WTC11 (cell line): Measurements from ENCODE around the gene STX5. TPM values are rescaled to one million over a fixed set of nuclear protein-coding genes. Genes with fewer than 3 reads are reported as not detected.

Experiments used
- ATAC-seq: fragments of 200-7000 bp; cut with Tn5 transposase; 2 replicates; pipeline ENCODE4 v1.10.0; 2021; ENCODE audit warnings: mild to moderate bottlenecking, moderate library complexity
- CTCF ChIA-PET: fragments of 300-600 bp; sonication (Branson Sonifier 250); formaldehyde crosslinking; loops from one replicate; lab custom pipeline; 2021; ENCODE audit warnings: antibody characterized with exemption; lab: Charles Lee
- POLR2A ChIA-PET: fragments of 350-600 bp; sonication (Branson Sonifier 250); formaldehyde crosslinking; loops from one replicate; lab custom pipeline; 2021; ENCODE audit warnings: antibody characterized with exemption; lab: Charles Lee
- DNase-seq: peaks from one replicate; pipeline ENCODE4 v3.0.0; 2021; ENCODE audit warnings: low spot score
- H3K27ac Mint-ChIP-seq: 2 replicates; pipeline ENCODE4 v1.8.0; 2021; ENCODE audit warnings: mixed read lengths
- H3K27me3 Mint-ChIP-seq: 2 replicates; pipeline ENCODE4 v1.8.0; 2021; ENCODE audit warnings: low read depth, mild to moderate bottlenecking, moderate library complexity, mixed read lengths
- H3K36me3 Mint-ChIP-seq: 2 replicates; pipeline ENCODE4 v1.8.0; 2021; ENCODE audit warnings: mixed read lengths
- H3K4me1 Mint-ChIP-seq: 2 replicates; pipeline ENCODE4 v1.8.0; 2022; ENCODE audit warnings: mixed read lengths
- H3K4me3 Mint-ChIP-seq: 2 replicates; pipeline ENCODE4 v1.8.0; 2021; ENCODE audit warnings: mild to moderate bottlenecking, moderate library complexity, mixed read lengths
- H3K9me3 Mint-ChIP-seq: 2 replicates; pipeline ENCODE4 v1.8.0; 2021; ENCODE audit warnings: mixed read lengths
- ATF1 ChIP-seq: sonication (generic); formaldehyde crosslinking; IDR thresholded peaks from 2 replicates; pipeline ENCODE4 v1.8.1; 2023; ENCODE audit warnings: mild to moderate bottlenecking, moderate library complexity, missing genetic modification reagents
- CREB1 ChIP-seq: sonication (generic); formaldehyde crosslinking; IDR thresholded peaks from 2 replicates; pipeline ENCODE4 v1.8.0; 2023; ENCODE audit warnings: mild to moderate bottlenecking, missing genetic modification reagents
- E2F1 ChIP-seq: sonication (generic); formaldehyde crosslinking; IDR thresholded peaks from 2 replicates; pipeline ENCODE4 v1.8.0; 2022; ENCODE audit warnings: mild to moderate bottlenecking, missing genetic modification reagents
- EMX1 ChIP-seq: fragments of 250-450 bp; sonication (Bioruptor Pico); IDR thresholded peaks from 2 replicates; pipeline ENCODE4 v1.8.0; 2021; ENCODE audit warnings: mild to moderate bottlenecking
- FOXP1 ChIP-seq: sonication (generic); formaldehyde crosslinking; IDR thresholded peaks from 2 replicates; pipeline ENCODE4 v1.8.0; 2022; ENCODE audit warnings: missing genetic modification reagents, mild to moderate bottlenecking, moderate library complexity, borderline replicate concordance
- FOXP4 ChIP-seq: sonication (generic); formaldehyde crosslinking; IDR thresholded peaks from 2 replicates; pipeline ENCODE4 v1.8.0; 2022; ENCODE audit warnings: mild to moderate bottlenecking, missing genetic modification reagents
- IRF2 ChIP-seq: sonication (generic); formaldehyde crosslinking; IDR thresholded peaks from 2 replicates; pipeline ENCODE4 v1.8.0; 2022; ENCODE audit warnings: low read depth, missing genetic modification reagents, borderline replicate concordance
- JUN ChIP-seq: sonication (generic); formaldehyde crosslinking; IDR thresholded peaks from 2 replicates; pipeline ENCODE4 v1.8.0; 2023; ENCODE audit warnings: mild to moderate bottlenecking, missing genetic modification reagents
- KAT7 ChIP-seq: sonication (generic); formaldehyde crosslinking; IDR thresholded peaks from 2 replicates; pipeline ENCODE4 v1.8.1; 2023; ENCODE audit warnings: missing genetic modification reagents, mild to moderate bottlenecking, borderline replicate concordance
- MAX ChIP-seq: sonication (generic); formaldehyde crosslinking; IDR thresholded peaks from 2 replicates; pipeline ENCODE4 v1.8.0; 2022; ENCODE audit warnings: mild to moderate bottlenecking, missing genetic modification reagents
- NFYB ChIP-seq: sonication (generic); formaldehyde crosslinking; conservative IDR thresholded peaks from 2 replicates; pipeline ENCODE4 v1.8.0; 2022; ENCODE audit warnings: low read depth, missing genetic modification reagents
- NR1H2 ChIP-seq: sonication (generic); formaldehyde crosslinking; IDR thresholded peaks from 2 replicates; pipeline ENCODE4 v1.9.0; 2021; ENCODE audit warnings: mild to moderate bottlenecking, moderate library complexity, missing genetic modification reagents
- SMAD3 ChIP-seq: sonication (generic); formaldehyde crosslinking; IDR thresholded peaks from 2 replicates; pipeline ENCODE4 v1.8.0; 2022; ENCODE audit warnings: missing genetic modification reagents, mild to moderate bottlenecking, borderline replicate concordance
- SOX15 ChIP-seq: fragments of 250-450 bp; sonication (Bioruptor Pico); IDR thresholded peaks from 2 replicates; pipeline ENCODE4 v1.9.0; 2021; ENCODE audit warnings: mild to moderate bottlenecking
- STAT6 ChIP-seq: sonication (generic); formaldehyde crosslinking; conservative IDR thresholded peaks from 2 replicates; pipeline ENCODE4 v1.8.1; 2023; ENCODE audit warnings: mild to moderate bottlenecking, low read depth, missing genetic modification reagents, moderate library complexity
- TEAD4 ChIP-seq: sonication (generic); formaldehyde crosslinking; IDR thresholded peaks from 2 replicates; pipeline ENCODE4 v1.8.0; 2022; ENCODE audit warnings: mild to moderate bottlenecking, missing genetic modification reagents
- ZNF396 ChIP-seq: fragments of 250-450 bp; sonication (Bioruptor Pico); IDR thresholded peaks from 2 replicates; pipeline ENCODE4 v1.8.0; 2021; ENCODE audit warnings: mild to moderate bottlenecking, moderate library complexity, borderline replicate concordance
- ZNF671 ChIP-seq: fragments of 250-450 bp; sonication (Bioruptor Pico); IDR thresholded peaks from 2 replicates; pipeline ENCODE4 v1.8.0; 2021; ENCODE audit warnings: mild to moderate bottlenecking
- total RNA-seq: library from RNA; stranded (reverse); gene quantifications from 3 replicates; pipeline ENCODE4 v1.2.3, GENCODE V29; 2021
- TF ChIP-seq, protein P1 (sequence below): sonication (generic); formaldehyde crosslinking; IDR thresholded peaks from 2 replicates; pipeline ENCODE4 v1.8.1; 2023; ENCODE audit warnings: mild to moderate bottlenecking, missing genetic modification reagents
- TF ChIP-seq, protein P2 (sequence below): sonication (generic); formaldehyde crosslinking; IDR thresholded peaks from 2 replicates; pipeline ENCODE4 v1.8.0; 2022; ENCODE audit warnings: mild to moderate bottlenecking, missing genetic modification reagents
- TF ChIP-seq, protein P3 (sequence below): sonication (generic); formaldehyde crosslinking; IDR thresholded peaks from 2 replicates; pipeline ENCODE4 v1.8.1; 2023; ENCODE audit warnings: mild to moderate bottlenecking, missing genetic modification reagents

STX5 gene
- total RNA-seq, 1 experiment from 2014 or later: 30.2 TPM

DNA sequence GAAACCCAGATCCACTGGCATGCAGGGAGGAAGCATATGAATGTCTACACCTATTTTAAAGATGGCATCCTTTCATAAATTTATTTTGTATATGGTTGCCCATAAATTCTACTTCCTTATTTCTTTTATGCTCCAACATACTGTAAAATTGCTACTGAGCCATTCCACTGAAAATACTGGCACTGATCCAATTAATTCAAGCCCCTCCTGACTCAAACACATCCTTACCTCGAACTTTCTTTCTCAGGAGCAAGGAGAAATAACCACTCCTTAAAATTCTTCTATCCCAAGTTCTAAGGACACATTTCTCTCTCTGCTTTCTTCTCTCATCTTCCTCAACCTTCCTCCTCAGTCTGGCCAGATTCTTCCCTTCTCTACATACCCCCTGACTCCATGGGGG is 21.1 kb downstream of the STX5 start:
- POLR2A ChIA-PET: interaction anchor here (0.6 kb wide), 1 partner anchor 131 kb away, joined by 3 read pairs; no protein-coding TSS in a partner anchor
- CTCF ChIA-PET: no interaction called here
- Mint-ChIP-seq H3K4me1 (peaks cover 11% of the 10 kb centered on the region), H3K36me3 (no peaks in the 10 kb centered on the region), H3K27ac (no peak overlapping the region; the same call in 1 of the 2 replicates), H3K9me3 (no peaks in the 10 kb centered on the region), H3K4me3 (no peak overlapping the region), H3K27me3 (no peaks in the 10 kb centered on the region)
- no peak for ATAC-seq
- DNase-seq: no peak
- TF ChIP-seq FOXP1 (CRISPR knock-in tag) (no peak), JUN (CRISPR knock-in tag) (no peak), IRF2 (no peak), ATF1 (CRISPR knock-in tag) (no peak), EMX1 (CRISPR knock-in tag) (no peak)
- TF ChIP-seq, protein P1, sequence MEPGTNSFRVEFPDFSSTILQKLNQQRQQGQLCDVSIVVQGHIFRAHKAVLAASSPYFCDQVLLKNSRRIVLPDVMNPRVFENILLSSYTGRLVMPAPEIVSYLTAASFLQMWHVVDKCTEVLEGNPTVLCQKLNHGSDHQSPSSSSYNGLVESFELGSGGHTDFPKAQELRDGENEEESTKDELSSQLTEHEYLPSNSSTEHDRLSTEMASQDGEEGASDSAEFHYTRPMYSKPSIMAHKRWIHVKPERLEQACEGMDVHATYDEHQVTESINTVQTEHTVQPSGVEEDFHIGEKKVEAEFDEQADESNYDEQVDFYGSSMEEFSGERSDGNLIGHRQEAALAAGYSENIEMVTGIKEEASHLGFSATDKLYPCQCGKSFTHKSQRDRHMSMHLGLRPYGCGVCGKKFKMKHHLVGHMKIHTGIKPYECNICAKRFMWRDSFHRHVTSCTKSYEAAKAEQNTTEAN (CRISPR knock-in tag): no peak

DNA sequence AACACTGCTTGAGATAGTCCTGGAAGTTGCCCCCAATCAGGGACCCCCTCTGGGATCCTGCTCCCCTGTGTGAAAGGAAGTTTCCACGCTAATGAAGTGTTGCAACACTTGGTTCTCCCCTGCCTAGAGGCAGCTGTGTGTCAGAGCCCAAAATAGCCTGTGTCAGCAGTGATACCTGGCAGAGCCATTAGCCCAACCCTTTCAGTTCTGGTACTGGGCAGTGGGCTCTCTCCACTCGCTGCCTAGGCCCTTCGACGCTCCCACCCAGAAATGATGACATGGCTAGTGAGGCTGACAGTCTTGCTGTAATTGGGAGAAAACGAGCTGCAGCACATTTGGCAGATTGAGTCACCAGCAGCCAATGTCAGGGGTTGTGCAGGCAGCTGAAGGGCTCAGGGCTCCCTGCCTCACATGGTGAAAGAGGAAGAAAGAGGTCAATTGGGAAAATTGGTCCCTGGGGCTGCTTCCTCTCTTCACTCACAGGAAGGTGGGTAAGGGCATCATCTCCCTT is 25.2 kb downstream of the STX5 start:
- no peaks in the 10 kb centered on the region for H3K9me3 Mint-ChIP-seq
- peaks cover 22% of the 10 kb centered on the region for H3K4me1 Mint-ChIP-seq
- ChIA-PET POLR2A (interaction anchor here (0.5 to 2.3 kb wide), 6 partner anchors 19 to 142 kb away, joined by 3 to 15 read pairs (median 4); partner anchors contain the start of genes C11orf98, CSKMT, STX5 and TEX54), CTCF (interaction anchor here (1.0 to 2.3 kb wide), 5 partner anchors 20 to 74 kb away, joined by 3 to 23 read pairs (median 6); partner anchors contain the start of genes SLC3A2, STX5, TAF6L and TMEM179B)
- TF ChIP-seq E2F1 (no peak), SMAD3 (CRISPR knock-in tag) (no peak), CREB1 (CRISPR knock-in tag) (no peak), ZNF671 (CRISPR knock-in tag) (no peak), ZNF396 (CRISPR knock-in tag) (no peak), TEAD4 (CRISPR knock-in tag) (no peak), MAX (CRISPR knock-in tag) (no peak)
- TF ChIP-seq, protein P2, sequence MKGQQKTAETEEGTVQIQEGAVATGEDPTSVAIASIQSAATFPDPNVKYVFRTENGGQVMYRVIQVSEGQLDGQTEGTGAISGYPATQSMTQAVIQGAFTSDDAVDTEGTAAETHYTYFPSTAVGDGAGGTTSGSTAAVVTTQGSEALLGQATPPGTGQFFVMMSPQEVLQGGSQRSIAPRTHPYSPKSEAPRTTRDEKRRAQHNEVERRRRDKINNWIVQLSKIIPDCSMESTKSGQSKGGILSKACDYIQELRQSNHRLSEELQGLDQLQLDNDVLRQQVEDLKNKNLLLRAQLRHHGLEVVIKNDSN (CRISPR knock-in tag): no peak
- TF ChIP-seq, all 79 proteins: peak for 0
- Mint-ChIP-seq H3K36me3 (peaks cover 14% of the 10 kb centered on the region), H3K27ac (peak overlapping the region; percentile 72), H3K4me3 (peak overlapping the region; percentile 98), H3K27me3 (no peaks in the 10 kb centered on the region)
- DNase-seq (no peak), ATAC-seq (no peak)

- H3K36me3 Mint-ChIP-seq: peaks cover 21% of the 10 kb centered on the region
- peak overlapping the region; percentile 98 for H3K4me3 Mint-ChIP-seq
- no peaks in the 10 kb centered on the region for H3K27me3 Mint-ChIP-seq
- ChIA-PET CTCF (interaction anchor here (0.6 to 2.3 kb wide), 9 partner anchors 19 to 413 kb away, joined by 3 to 23 read pairs (median 4); partner anchors contain the start of genes SLC3A2, STX5, TAF6L and TMEM179B), POLR2A (interaction anchor here (0.5 to 2.3 kb wide), 13 partner anchors 10 to 1620 kb away, joined by 3 to 15 read pairs (median 4); partner anchors contain the start of genes C11orf98, CSKMT, STX5 and TEX54)
- peaks cover 22% of the 10 kb centered on the region for H3K4me1 Mint-ChIP-seq
- DNase-seq: no peak
- no peaks in the 10 kb centered on the region for H3K9me3 Mint-ChIP-seq
- peak overlapping the region; percentile 96 for H3K27ac Mint-ChIP-seq
- ATAC-seq: no peak; the same call in 1 of the 2 replicates
- TF ChIP-seq TEAD4 (CRISPR knock-in tag) (no peak), NR1H2 (CRISPR knock-in tag) (no peak), FOXP4 (CRISPR knock-in tag) (no peak), NFYB (CRISPR knock-in tag) (no peak), SOX15 (CRISPR knock-in tag) (no peak), KAT7 (no peak), STAT6 (CRISPR knock-in tag) (no peak)
- TF ChIP-seq, protein P3, sequence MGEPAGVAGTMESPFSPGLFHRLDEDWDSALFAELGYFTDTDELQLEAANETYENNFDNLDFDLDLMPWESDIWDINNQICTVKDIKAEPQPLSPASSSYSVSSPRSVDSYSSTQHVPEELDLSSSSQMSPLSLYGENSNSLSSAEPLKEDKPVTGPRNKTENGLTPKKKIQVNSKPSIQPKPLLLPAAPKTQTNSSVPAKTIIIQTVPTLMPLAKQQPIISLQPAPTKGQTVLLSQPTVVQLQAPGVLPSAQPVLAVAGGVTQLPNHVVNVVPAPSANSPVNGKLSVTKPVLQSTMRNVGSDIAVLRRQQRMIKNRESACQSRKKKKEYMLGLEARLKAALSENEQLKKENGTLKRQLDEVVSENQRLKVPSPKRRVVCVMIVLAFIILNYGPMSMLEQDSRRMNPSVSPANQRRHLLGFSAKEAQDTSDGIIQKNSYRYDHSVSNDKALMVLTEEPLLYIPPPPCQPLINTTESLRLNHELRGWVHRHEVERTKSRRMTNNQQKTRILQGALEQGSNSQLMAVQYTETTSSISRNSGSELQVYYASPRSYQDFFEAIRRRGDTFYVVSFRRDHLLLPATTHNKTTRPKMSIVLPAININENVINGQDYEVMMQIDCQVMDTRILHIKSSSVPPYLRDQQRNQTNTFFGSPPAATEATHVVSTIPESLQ (CRISPR knock-in tag): no peak
Measured at GRCh38 chr11:62805961-62806441, 25.9 kb downstream of the STX5 start.
